GM12892 (cell line): ENCODE data around the gene FUT3.

ENCODE experiments used
- DNase-seq: peaks from one replicate; pipeline ENCODE4 v3.0.0; 2011; ENCODE audit not compliant: insufficient read length
- FAIRE-seq: peaks from 2 replicates; lab custom pipeline; 2011; peaks lifted over from hg19 to GRCh38; lab: Jason Lieb, UNC
- POLR2A ChIP-seq: IDR thresholded peaks from 2 replicates; pipeline ENCODE4 v1.6.1; 2011; ENCODE audit warnings: low read depth, low read length, control low read depth
- POLR2AphosphoS5 ChIP-seq: IDR thresholded peaks from 2 replicates; pipeline ENCODE4 v1.6.1; 2011; ENCODE audit warnings: low read depth, low read length, control low read depth
- TAF1 ChIP-seq: IDR thresholded peaks from 2 replicates; pipeline ENCODE4 v1.6.1; 2011; ENCODE audit warnings: low read depth, mild to moderate bottlenecking, control low read depth, low read length, borderline replicate concordance

Gene FUT3

GRCh38 chr19:5826531-5827341, 24.5 kb downstream of the FUT3 start:
- TF ChIP-seq POLR2AphosphoS5 (no peak), TAF1 (no peak), POLR2A (no peak)
- FAIRE-seq (no peak), DNase-seq (no peak)

- DNase-seq: no peak
- no peak for TF ChIP-seq POLR2AphosphoS5
- no peak for FAIRE-seq
These were observed 26.1 kb downstream of the FUT3 start for GRCh38 chr19:5825178-5825577.

- TF ChIP-seq POLR2A: no peak
- TF ChIP-seq POLR2AphosphoS5: no peak
- no peak for TF ChIP-seq TAF1
- DNase-seq (no peak), FAIRE-seq (no peak)
These were observed 26.5 kb downstream of the FUT3 start for GRCh38 chr19:5824751-5825150.

- TF ChIP-seq POLR2A (no peak), POLR2AphosphoS5 (no peak), TAF1 (no peak)
- FAIRE-seq (no peak), DNase-seq (no peak)
These were observed 27.5 kb downstream of the FUT3 start for GRCh38 chr19:5823579-5824281.

- FAIRE-seq: no peak
- TF ChIP-seq TAF1 (no peak), POLR2A (no peak), POLR2AphosphoS5 (no peak)
- no peak for DNase-seq
These were observed 28.9 kb downstream of the FUT3 start for GRCh38 chr19:5822181-5822844.

- FAIRE-seq (no peak), DNase-seq (no peak)
- TF ChIP-seq POLR2A: no peak
- TF ChIP-seq POLR2AphosphoS5: no peak
- TF ChIP-seq TAF1: no peak
These were observed 29.6 kb downstream of the FUT3 start for GRCh38 chr19:5821521-5822180.

- FAIRE-seq (no peak), DNase-seq (no peak)
- TF ChIP-seq POLR2AphosphoS5 (no peak), POLR2A (no peak), TAF1 (no peak)
These were observed 30.5 kb downstream of the FUT3 start for GRCh38 chr19:5820785-5821184.

GRCh38 chr19:5818594-5818993, 32.7 kb downstream of the FUT3 start:
- TF ChIP-seq TAF1: no peak
- TF ChIP-seq POLR2AphosphoS5: no peak
- TF ChIP-seq POLR2A: no peak
- no peak for DNase-seq
- no peak for FAIRE-seq

- TF ChIP-seq POLR2A (no peak), TAF1 (no peak), POLR2AphosphoS5 (no peak)
- DNase-seq (no peak), FAIRE-seq (no peak)
These were observed 34.0 kb downstream of the FUT3 start for GRCh38 chr19:5817218-5817617.

- DNase-seq: no peak
- TF ChIP-seq POLR2A (no peak), TAF1 (no peak), POLR2AphosphoS5 (no peak)
- FAIRE-seq: no peak
These were observed 36.4 kb downstream of the FUT3 start for GRCh38 chr19:5814852-5815246.
